GM12878 (cell line): ENCODE data around the gene CALML5. TPM values are rescaled to one million over a fixed set of nuclear protein-coding genes. Genes with fewer than 3 reads are reported as not detected.

Experiments used
- ATAC-seq: fragments of 200-7000 bp; cut with Tn5 transposase; 3 replicates; pipeline ENCODE4 v1.9.1; 2020; ENCODE audit warnings: mild to moderate bottlenecking, moderate library complexity
- BruUV-seq: library from RNA; stranded (reverse); fragments of 400-500 nt; replicated peaks from 2 replicates; lab custom pipeline; 2021; lab: Mats Ljungman, UMichigan
- CTCF ChIA-PET: fragments of 300-600 bp; sonication (Branson Sonifier 250); formaldehyde crosslinking; extraction: SDS; loops from one replicate; lab custom pipeline; 2021; ENCODE audit warnings: inconsistent platforms; lab: Yijun Ruan, JAX
- POLR2A ChIA-PET: fragments of 350-600 bp; formaldehyde crosslinking; extraction: SDS; loops from one replicate; lab custom pipeline; 2021; ENCODE audit warnings: inconsistent platforms; lab: Charles Lee
- RAD21 ChIA-PET: fragments of 300-600 bp; sonication (Branson Sonifier 250); formaldehyde crosslinking; loops from one replicate; lab custom pipeline; 2023; ENCODE audit warnings: antibody characterized with exemption; ENCODE audit not compliant: unreplicated experiment; lab: Charles Lee
- SMC1A ChIA-PET: fragments of 300-600 bp; sonication (Branson Sonifier 250); formaldehyde crosslinking; loops from one replicate; lab custom pipeline; 2023; ENCODE audit not compliant: unreplicated experiment, uncharacterized antibody; lab: Charles Lee
- DNase-seq: peaks from one replicate; pipeline ENCODE4 v3.0.0-alpha.2; 2011; ENCODE audit warnings: low read depth, low spot score
- FAIRE-seq: peaks from 3 replicates; lab custom pipeline; 2011; peaks lifted over from hg19 to GRCh38; lab: Jason Lieb, UNC
- H2AFZ ChIP-seq: 2 replicates; pipeline ENCODE4 v1.6.0; 2011; ENCODE audit warnings: low read depth, low read length, control low read depth; ENCODE audit not compliant: control insufficient read depth
- H3K27ac ChIP-seq: 2 replicates; pipeline ENCODE4 v1.5.1; 2011; ENCODE audit warnings: control low read depth; ENCODE audit not compliant: control insufficient read depth, insufficient read depth
- H3K27me3 ChIP-seq, 2 experiments: replicated peaks in 1 of 2; 2 replicates each; pipeline versions ENCODE4 v1.6.0 to v1.6.1; 2011; ENCODE audit warnings: low read length in 1 of 2; ENCODE audit not compliant: control insufficient read depth in 2 of 2, insufficient read depth in 2 of 2
- H3K36me3 ChIP-seq, 2 experiments: 2 replicates each; pipeline ENCODE4 v1.5.1; 2011; ENCODE audit warnings: low read length in 1 of 2; ENCODE audit not compliant: control insufficient read depth in 2 of 2, insufficient read depth in 2 of 2
- H3K4me1 ChIP-seq: 2 replicates; pipeline ENCODE4 v1.6.1; 2011; ENCODE audit warnings: mild to moderate bottlenecking, low read length, moderate library complexity, mixed read lengths; ENCODE audit not compliant: control insufficient read depth, insufficient read depth
- H3K4me2 ChIP-seq: 2 replicates; pipeline ENCODE4 v1.6.0; 2011; ENCODE audit warnings: control low read depth; ENCODE audit not compliant: control insufficient read depth, insufficient read depth
- H3K4me3 ChIP-seq: fragments of 200-600 bp; sonication (generic); 2 replicates; pipeline ENCODE4 v1.5.1; 2016
- H3K79me2 ChIP-seq: 2 replicates; pipeline ENCODE4 v1.6.0; 2011; ENCODE audit warnings: low read length; ENCODE audit not compliant: control insufficient read depth, insufficient read depth
- H3K9ac ChIP-seq: 2 replicates; pipeline ENCODE4 v1.8.0; 2011; ENCODE audit warnings: low read length, control low read depth, mixed read lengths; ENCODE audit not compliant: control insufficient read depth, insufficient read depth
- H3K9me3 ChIP-seq: replicated peaks from 3 replicates; pipeline ENCODE4 v1.5.1; 2011; ENCODE audit warnings: mild to moderate bottlenecking, low read length; ENCODE audit not compliant: control insufficient read depth, insufficient read depth
- H4K20me1 ChIP-seq: 2 replicates; pipeline ENCODE4 v1.6.0; 2011; ENCODE audit not compliant: control insufficient read depth, insufficient read depth
- CREB1 ChIP-seq: IDR thresholded peaks from 2 replicates; pipeline ENCODE4 v1.6.1; 2012; ENCODE audit warnings: low read depth, mild to moderate bottlenecking, inconsistent platforms
- ETV6 ChIP-seq, 2 experiments: fragments of 450-650 bp in 1 of 2; IDR thresholded peaks in 1 of 2; conservative IDR thresholded peaks in 1 of 2; 2 replicates each; pipeline ENCODE4 v1.6.1; 2014; ENCODE audit warnings: antibody characterized with exemption in 1 of 2, borderline replicate concordance in 1 of 2, low read depth in 1 of 2, mild to moderate bottlenecking in 1 of 2, moderate library complexity in 1 of 2
- EZH2 ChIP-seq: IDR thresholded peaks from 2 replicates; pipeline ENCODE4 v1.6.1; 2012; ENCODE audit warnings: low read depth, mild to moderate bottlenecking, control low read depth, inconsistent platforms, low read length, borderline replicate concordance; ENCODE audit not compliant: control insufficient read depth
- HDAC6 ChIP-seq: fragments of 200-600 bp; sonication (generic); IDR thresholded peaks from one replicate; pipeline ENCODE4 v1.8.0; 2017; ENCODE audit warnings: antibody characterized with exemption; ENCODE audit not compliant: unreplicated experiment
- IKZF1 ChIP-seq: fragments of 450-650 bp; conservative IDR thresholded peaks from 2 replicates; pipeline ENCODE4 v1.6.1; 2017; ENCODE audit warnings: antibody characterized with exemption, mild to moderate bottlenecking
- LARP7 ChIP-seq: fragments of 450-650 bp; IDR thresholded peaks from 2 replicates; pipeline ENCODE4 v1.6.1; 2017; ENCODE audit warnings: mild to moderate bottlenecking
- NR2C1 ChIP-seq: fragments of 450-650 bp; IDR thresholded peaks from 2 replicates; pipeline ENCODE4 v1.6.1; 2017; ENCODE audit warnings: antibody characterized with exemption, mild to moderate bottlenecking, moderate library complexity
- NRF1 ChIP-seq: conservative IDR thresholded peaks from 2 replicates; pipeline ENCODE4 v1.6.1; 2011; ENCODE audit warnings: mild to moderate bottlenecking, low read depth, low read length, improper control_type of control experiment
- POLR2A ChIP-seq: IDR thresholded peaks from 2 replicates; pipeline ENCODE4 v1.6.1; 2011; ENCODE audit warnings: low read depth, mild to moderate bottlenecking, low read length
- SIN3A ChIP-seq: IDR thresholded peaks from 2 replicates; pipeline ENCODE4 v1.6.1; 2012; ENCODE audit warnings: low read depth, low read length, improper control_type of control experiment
- SMARCA5 ChIP-seq: fragments of 450-650 bp; IDR thresholded peaks from 2 replicates; pipeline ENCODE4 v1.6.1; 2017; ENCODE audit warnings: mild to moderate bottlenecking
- SPI1 ChIP-seq: IDR thresholded peaks from 2 replicates; pipeline ENCODE4 v1.6.1; 2011; ENCODE audit warnings: low read depth, mild to moderate bottlenecking, low read length, moderate library complexity, borderline replicate concordance; ENCODE audit not compliant: insufficient read depth
- TARDBP ChIP-seq: IDR thresholded peaks from 2 replicates; pipeline ENCODE4 v1.6.1; 2016; ENCODE audit warnings: borderline replicate concordance
- TBL1XR1 ChIP-seq: IDR thresholded peaks from 2 replicates; pipeline ENCODE4 v1.6.1; 2012; ENCODE audit warnings: low read depth, low read length, improper control_type of control experiment
- ZSCAN29 ChIP-seq: fragments of 450-650 bp; IDR thresholded peaks from 2 replicates; pipeline ENCODE4 v1.6.1; 2017; ENCODE audit warnings: mild to moderate bottlenecking, moderate library complexity
- WGBS: methylation state at CpG from one replicate; pipeline ENCODE4 v1.1.6; 2016; ENCODE audit warnings: low lambda C conversion rate; ENCODE audit not compliant: insufficient replicate concordance, insufficient coverage; ENCODE audit errors: missing lambda C conversion rate; 5-methylcytosine and 5-hydroxymethylcytosine counted together
- in situ Hi-C: fragments of 300-500 bp; cut with MboI; formaldehyde crosslinking; loops from 9 replicates; pipeline ENCODE4 v1.14.3; 2018; ENCODE audit warnings: mixed read lengths
- intact Hi-C: fragments of 100-400 bp; cut with micrococcal nuclease; formaldehyde crosslinking; loops from one replicate; pipeline ENCODE4 v1.14.2; 2022; ENCODE audit not compliant: unreplicated experiment
- polyA plus RNA-seq, 11 experiments: library from polyadenylated mRNA; depleted of rRNA in 4 of 11; unstranded in 6 of 11; stranded (reverse) in 5 of 11; fragments of >200 nt; fragmentation: Nextera tagmentation in 4 of 11; fragmentation: Illumina TruSeq in 1 of 11; extraction: Ambion mirVana in 4 of 11; extraction: Trizol in 1 of 11; gene quantifications; 1 replicate in 1 of 11; 2 replicates in 10 of 11; pipeline versions ENCODE4 v1.2.1 to v1.2.3, GENCODE V29; 2011 to 2016; ENCODE audit warnings: inconsistent platforms in 2 of 11, missing spikeins in 2 of 11, low read depth in 1 of 11
- total RNA-seq, 4 experiments: library from RNA; depleted of rRNA in 3 of 4; stranded (reverse); fragments of >200 nt in 3 of 4; fragmentation: Illumina TruSeq in 1 of 4; extraction: Trizol in 1 of 4; gene quantifications; 2 replicates each; pipeline versions ENCODE4 v1.2.1 to v1.2.3, GENCODE V29; 2013 to 2021
- TF ChIP-seq, protein P1 (sequence below): fragments of 450-650 bp; IDR thresholded peaks from 2 replicates; pipeline ENCODE4 v1.6.1; 2017; ENCODE audit warnings: low read depth, mild to moderate bottlenecking, moderate library complexity
- TF ChIP-seq, protein P2 (sequence below): IDR thresholded peaks from 2 replicates; pipeline ENCODE4 v1.6.1; 2012; ENCODE audit warnings: improper control_type of control experiment, low read depth, low read length; ENCODE audit not compliant: insufficient replicate concordance

Gene CALML5
- total and polyA plus RNA-seq, 10 of the 15 experiments (the other 5 are each of a cell fraction or from before 2014, with no cell fraction given) = not detected

DNA sequence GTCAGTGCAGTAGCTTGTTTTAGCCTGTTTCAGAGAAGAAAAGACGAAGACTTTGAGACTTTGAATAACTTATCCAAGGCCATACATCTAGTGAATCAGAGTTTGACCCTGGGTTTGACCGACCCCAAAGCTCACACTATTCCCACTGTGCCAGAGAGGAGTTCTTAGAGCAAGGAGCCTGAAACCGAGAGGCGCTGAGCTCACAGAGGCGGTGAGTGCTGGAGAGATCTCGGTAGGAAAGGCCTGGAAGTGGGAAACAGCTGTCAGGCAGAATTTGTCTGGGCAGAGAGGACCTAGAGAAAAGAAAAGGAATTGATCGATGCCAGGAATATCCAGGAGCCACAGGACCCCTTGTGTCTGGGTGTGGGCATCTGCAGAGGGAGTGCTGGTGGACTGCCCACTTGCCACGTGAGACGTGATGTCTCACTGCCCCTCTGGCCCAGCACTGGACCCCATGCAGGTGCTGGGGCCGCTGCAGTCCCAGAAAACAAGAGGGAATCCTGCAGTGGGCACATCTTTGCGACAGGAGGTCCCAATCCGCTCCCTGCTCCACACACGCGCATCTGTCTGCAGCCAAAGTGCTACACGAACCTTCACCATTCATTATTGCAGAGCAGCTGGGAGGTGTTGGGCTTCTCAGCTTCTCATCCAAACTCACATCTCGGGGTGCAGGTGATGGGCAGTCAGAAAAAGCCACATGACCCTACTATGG is 31.6 kb upstream of the CALML5 start (continued):
- TF ChIP-seq ZSCAN29 (no peak), EZH2 (no peak), HDAC6 (no peak), NRF1 (no peak), IKZF1 (no peak), LARP7 (no peak), SPI1 (no peak), TBL1XR1 (no peak), SIN3A (no peak), POLR2A (no peak)
- TF ChIP-seq, protein P1, sequence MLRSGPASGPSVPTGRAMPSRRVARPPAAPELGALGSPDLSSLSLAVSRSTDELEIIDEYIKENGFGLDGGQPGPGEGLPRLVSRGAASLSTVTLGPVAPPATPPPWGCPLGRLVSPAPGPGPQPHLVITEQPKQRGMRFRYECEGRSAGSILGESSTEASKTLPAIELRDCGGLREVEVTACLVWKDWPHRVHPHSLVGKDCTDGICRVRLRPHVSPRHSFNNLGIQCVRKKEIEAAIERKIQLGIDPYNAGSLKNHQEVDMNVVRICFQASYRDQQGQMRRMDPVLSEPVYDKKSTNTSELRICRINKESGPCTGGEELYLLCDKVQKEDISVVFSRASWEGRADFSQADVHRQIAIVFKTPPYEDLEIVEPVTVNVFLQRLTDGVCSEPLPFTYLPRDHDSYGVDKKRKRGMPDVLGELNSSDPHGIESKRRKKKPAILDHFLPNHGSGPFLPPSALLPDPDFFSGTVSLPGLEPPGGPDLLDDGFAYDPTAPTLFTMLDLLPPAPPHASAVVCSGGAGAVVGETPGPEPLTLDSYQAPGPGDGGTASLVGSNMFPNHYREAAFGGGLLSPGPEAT = no peak

DNA sequence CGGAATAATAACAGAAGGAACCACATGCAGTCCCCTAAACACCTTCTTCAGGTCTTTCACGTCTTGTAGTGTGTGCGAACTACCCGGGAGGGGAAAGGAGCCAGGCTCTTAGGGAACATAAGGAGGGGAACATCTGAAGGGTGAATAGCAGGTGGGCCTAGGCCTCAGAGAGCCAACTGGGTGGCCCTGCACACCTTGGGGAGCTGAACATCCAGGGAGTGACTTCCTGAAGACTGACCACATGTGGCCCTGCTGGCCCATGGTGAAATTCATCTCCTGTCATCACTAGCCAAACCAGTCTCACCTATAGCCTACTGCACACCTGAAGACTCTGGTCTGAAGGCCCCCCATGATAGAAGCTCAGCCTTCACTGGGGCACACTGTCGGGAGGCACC is 31.0 kb upstream of the CALML5 start:
- intact Hi-C loops (no loop called here), in situ Hi-C loops (no loop called here)
- ChIA-PET RAD21 (no interaction called here), POLR2A (no interaction called here), SMC1A (no interaction called here), CTCF (interaction anchor here (1.2 kb wide), 1 partner anchor 92 kb away, joined by 3 read pairs; no protein-coding TSS in a partner anchor)
- H3K79me2 ChIP-seq = no peaks in the 10 kb centered on the region
- H3K27me3 ChIP-seq = peaks cover 2 to 5% of the 10 kb centered on the region in 2 experiments; a peak in 2 of 4 replicates
- H3K4me2 ChIP-seq = no peak overlapping the region
- no peak overlapping the region for H3K4me3 ChIP-seq
- no peaks in the 10 kb centered on the region for H3K9me3 ChIP-seq
- no peak overlapping the region for H2AFZ ChIP-seq
- H3K4me1 ChIP-seq = no peaks in the 10 kb centered on the region
- no peak overlapping the region for H3K27ac ChIP-seq
- WGBS = 45% methylated on average over 5 of the region's 5 CpGs
- no TSS peak for BruUV-seq
- ATAC-seq = no peak
- no peak for DNase-seq
- no peaks in the 10 kb centered on the region for H4K20me1 ChIP-seq
- no peak overlapping the region for H3K9ac ChIP-seq
- H3K36me3 ChIP-seq = no peaks in the 10 kb centered on the region
- no peak for FAIRE-seq
- TF ChIP-seq IKZF1 (no peak), SMARCA5 (no peak), TARDBP (no peak), ETV6 (conservative IDR thresholded peaks at IDR 0.05 in 1 of 2, IDR thresholded peaks at IDR 0.05 in 1 of 2; ENCODE audit: borderline replicate concordance in 1 of 2, low read depth in 1 of 2) (no peak), CREB1 (no peak), NR2C1 (no peak)
- TF ChIP-seq, protein P2, sequence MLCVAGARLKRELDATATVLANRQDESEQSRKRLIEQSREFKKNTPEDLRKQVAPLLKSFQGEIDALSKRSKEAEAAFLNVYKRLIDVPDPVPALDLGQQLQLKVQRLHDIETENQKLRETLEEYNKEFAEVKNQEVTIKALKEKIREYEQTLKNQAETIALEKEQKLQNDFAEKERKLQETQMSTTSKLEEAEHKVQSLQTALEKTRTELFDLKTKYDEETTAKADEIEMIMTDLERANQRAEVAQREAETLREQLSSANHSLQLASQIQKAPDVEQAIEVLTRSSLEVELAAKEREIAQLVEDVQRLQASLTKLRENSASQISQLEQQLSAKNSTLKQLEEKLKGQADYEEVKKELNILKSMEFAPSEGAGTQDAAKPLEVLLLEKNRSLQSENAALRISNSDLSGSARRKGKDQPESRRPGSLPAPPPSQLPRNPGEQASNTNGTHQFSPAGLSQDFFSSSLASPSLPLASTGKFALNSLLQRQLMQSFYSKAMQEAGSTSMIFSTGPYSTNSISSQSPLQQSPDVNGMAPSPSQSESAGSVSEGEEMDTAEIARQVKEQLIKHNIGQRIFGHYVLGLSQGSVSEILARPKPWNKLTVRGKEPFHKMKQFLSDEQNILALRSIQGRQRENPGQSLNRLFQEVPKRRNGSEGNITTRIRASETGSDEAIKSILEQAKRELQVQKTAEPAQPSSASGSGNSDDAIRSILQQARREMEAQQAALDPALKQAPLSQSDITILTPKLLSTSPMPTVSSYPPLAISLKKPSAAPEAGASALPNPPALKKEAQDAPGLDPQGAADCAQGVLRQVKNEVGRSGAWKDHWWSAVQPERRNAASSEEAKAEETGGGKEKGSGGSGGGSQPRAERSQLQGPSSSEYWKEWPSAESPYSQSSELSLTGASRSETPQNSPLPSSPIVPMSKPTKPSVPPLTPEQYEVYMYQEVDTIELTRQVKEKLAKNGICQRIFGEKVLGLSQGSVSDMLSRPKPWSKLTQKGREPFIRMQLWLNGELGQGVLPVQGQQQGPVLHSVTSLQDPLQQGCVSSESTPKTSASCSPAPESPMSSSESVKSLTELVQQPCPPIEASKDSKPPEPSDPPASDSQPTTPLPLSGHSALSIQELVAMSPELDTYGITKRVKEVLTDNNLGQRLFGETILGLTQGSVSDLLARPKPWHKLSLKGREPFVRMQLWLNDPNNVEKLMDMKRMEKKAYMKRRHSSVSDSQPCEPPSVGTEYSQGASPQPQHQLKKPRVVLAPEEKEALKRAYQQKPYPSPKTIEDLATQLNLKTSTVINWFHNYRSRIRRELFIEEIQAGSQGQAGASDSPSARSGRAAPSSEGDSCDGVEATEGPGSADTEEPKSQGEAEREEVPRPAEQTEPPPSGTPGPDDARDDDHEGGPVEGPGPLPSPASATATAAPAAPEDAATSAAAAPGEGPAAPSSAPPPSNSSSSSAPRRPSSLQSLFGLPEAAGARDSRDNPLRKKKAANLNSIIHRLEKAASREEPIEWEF = no peak
